Measurements from ENCODE around the gene IMP3.

IMP3 gene

GRCh38 chr15:75672646-75673425 is 32.8 kb upstream of the IMP3 start:
- no peak for ATAC-seq

- ATAC-seq, result no peak
These were observed 31.9 kb upstream of the IMP3 start for GRCh38 chr15:75671730-75672602.

- no peak for ATAC-seq
These were observed 29.8 kb upstream of the IMP3 start for GRCh38 chr15:75669879-75670212.

GRCh38 chr15:75669191-75669878 is 29.3 kb upstream of the IMP3 start:
- ATAC-seq, result peak; percentile 15 to 20

- no peak for ATAC-seq
These were observed 26.9 kb upstream of the IMP3 start for GRCh38 chr15:75666823-75667501.

- ATAC-seq, result no peak
These were observed 24.0 kb upstream of the IMP3 start for GRCh38 chr15:75663931-75664421.

- no peak for ATAC-seq
These were observed 22.9 kb upstream of the IMP3 start for GRCh38 chr15:75662823-75663519.

- no peak for ATAC-seq
These were observed 21.7 kb upstream of the IMP3 start for GRCh38 chr15:75661756-75662140.

GRCh38 chr15:75661100-75661755 is 21.2 kb upstream of the IMP3 start:
- ATAC-seq, result no peak

GRCh38 chr15:75659928-75660645 is 20.1 kb upstream of the IMP3 start:
- ATAC-seq, result no peak

GRCh38 chr15:75659141-75659771 is 19.2 kb upstream of the IMP3 start:
- ATAC-seq, result no peak

- ATAC-seq, result no peak
These were observed 16.8 kb upstream of the IMP3 start for GRCh38 chr15:75656813-75657212.

- no peak for ATAC-seq
These were observed 16.3 kb upstream of the IMP3 start for GRCh38 chr15:75656331-75656730.

- ATAC-seq, result no peak
These were observed 15.9 kb upstream of the IMP3 start for GRCh38 chr15:75655931-75656330.

- ATAC-seq, result no peak
These were observed 14.3 kb upstream of the IMP3 start for GRCh38 chr15:75654201-75654907.

- no peak for ATAC-seq
These were observed 13.4 kb upstream of the IMP3 start for GRCh38 chr15:75653347-75653913.

GRCh38 chr15:75651810-75652543 is 12.0 kb upstream of the IMP3 start:
- no peak for ATAC-seq

All from activated CD4-positive, CD25-positive, alpha-beta regulatory T cell treated with anti-CD3 and anti-CD28 coated beads, Interleukin-2, amount 50 U/mL, for 24 hours (primary cell).